H1 (cell line): ENCODE data around the gene TTLL7. TPM values are rescaled to one million over a fixed set of nuclear protein-coding genes. Genes with fewer than 3 reads are reported as not detected.

ENCODE experiments used
- CTCF ChIA-PET: fragments of 300-600 bp; sonication (Branson Sonifier 250); formaldehyde crosslinking; loops from one replicate; lab custom pipeline; 2021; ENCODE audit not compliant: partially characterized antibody; lab: Charles Lee
- POLR2A ChIA-PET: fragments of 300-600 bp; sonication (Branson Sonifier 250); formaldehyde crosslinking; loops from one replicate; lab custom pipeline; 2021; ENCODE audit warnings: inconsistent platforms; ENCODE audit not compliant: partially characterized antibody; lab: Charles Lee
- DNase-seq, 2 experiments: peaks; one replicate each; pipeline versions ENCODE4 v3.0.0 to v3.0.0-alpha.2; 2010 to 2022; ENCODE audit warnings: low spot score in 2 of 2, low read depth in 1 of 2, mixed read lengths in 1 of 2
- FAIRE-seq: peaks from 2 replicates; lab custom pipeline; 2011; peaks lifted over from hg19 to GRCh38; lab: Jason Lieb, UNC
- H2AFZ ChIP-seq: 2 replicates; pipeline ENCODE4 v1.8.1; 2012; ENCODE audit warnings: low read length, inconsistent platforms
- H2AK5ac ChIP-seq: 2 replicates; pipeline ENCODE4 v1.6.1; 2013; ENCODE audit warnings: low read depth, low read length
- H2BK120ac ChIP-seq: replicated peaks from 2 replicates; pipeline ENCODE3; 2013; ENCODE audit warnings: low read depth, low read length, inconsistent platforms
- H2BK12ac ChIP-seq: 2 replicates; pipeline ENCODE4 v1.6.1; 2013; ENCODE audit warnings: low read depth, low read length
- H2BK15ac ChIP-seq: 2 replicates; pipeline ENCODE4 v1.6.1; 2013; ENCODE audit warnings: low read length
- H2BK20ac ChIP-seq: 2 replicates; pipeline ENCODE4 v1.6.1; 2013; ENCODE audit warnings: low read length
- H2BK5ac ChIP-seq: 2 replicates; pipeline ENCODE4 v1.6.1; 2013; ENCODE audit warnings: low read depth, low read length
- H3K14ac ChIP-seq: 2 replicates; pipeline ENCODE4 v1.6.1; 2013; ENCODE audit warnings: inconsistent platforms; ENCODE audit not compliant: insufficient read length
- H3K18ac ChIP-seq: 2 replicates; pipeline ENCODE4 v1.6.1; 2013; ENCODE audit warnings: low read length; ENCODE audit errors: extremely low read depth
- H3K23ac ChIP-seq: 2 replicates; pipeline ENCODE4 v1.6.1; 2013; ENCODE audit warnings: inconsistent platforms; ENCODE audit not compliant: insufficient read length
- H3K23me2 ChIP-seq: 2 replicates; pipeline ENCODE4 v1.6.1; 2013; ENCODE audit warnings: low read depth, low read length
- H3K27ac ChIP-seq: 2 replicates; pipeline ENCODE4 v1.6.1; 2011; ENCODE audit warnings: low read depth, low read length, inconsistent platforms
- H3K27me3 ChIP-seq, 4 experiments: replicated peaks in 1 of 4; 1 replicate in 1 of 4; 2 replicates in 3 of 4; pipeline versions ENCODE4 v1.6.1 to v1.8.1; 2011 to 2013; ENCODE audit warnings: low read length in 3 of 4, mild to moderate bottlenecking in 3 of 4, inconsistent platforms in 2 of 4, mixed read lengths in 2 of 4, moderate library complexity in 1 of 4; ENCODE audit not compliant: control insufficient read depth in 3 of 4, insufficient read depth in 3 of 4; ENCODE audit errors: extremely low read depth in 1 of 4
- H3K36me3 ChIP-seq, 4 experiments: 2 replicates each; pipeline versions ENCODE4 v1.6.1 to v1.8.1; 2011 to 2013; ENCODE audit warnings: mild to moderate bottlenecking in 4 of 4, low read length in 3 of 4, moderate library complexity in 2 of 4, control low read depth in 1 of 4, inconsistent platforms in 1 of 4; ENCODE audit not compliant: insufficient read depth in 4 of 4, control insufficient read depth in 2 of 4
- H3K4ac ChIP-seq: replicated peaks from 2 replicates; pipeline ENCODE3; 2013; ENCODE audit warnings: low read length, low read depth, mixed read lengths, inconsistent platforms; ENCODE audit not compliant: insufficient read length
- H3K4me1 ChIP-seq, 4 experiments: replicated peaks in 1 of 4; 1 replicate in 1 of 4; 2 replicates in 3 of 4; pipeline versions ENCODE4 v1.6.1 to v1.8.1; 2011 to 2013; ENCODE audit warnings: low read length in 3 of 4, inconsistent platforms in 2 of 4, mixed read lengths in 1 of 4; ENCODE audit not compliant: insufficient read depth in 4 of 4, control insufficient read depth in 3 of 4
- H3K4me2 ChIP-seq, 2 experiments: 2 replicates each; pipeline versions ENCODE4 v1.6.1 to v1.8.1; 2011 to 2013; ENCODE audit warnings: low read depth in 2 of 2, low read length in 2 of 2, control low read depth in 1 of 2, inconsistent platforms in 1 of 2, mild to moderate bottlenecking in 1 of 2; ENCODE audit not compliant: insufficient read depth in 1 of 2
- H3K4me3 ChIP-seq, 4 experiments: fragments of 200-600, 300-600 bp in 1 of 4; sonication (generic), shearing (Covaris generic), sonication (Bioruptor Twin) in 1 of 4; 2 replicates each; pipeline versions ENCODE4 v1.5.1 to v1.8.1; 2011 to 2016; ENCODE audit warnings: low read length in 4 of 4, low read depth in 3 of 4, control low read depth in 2 of 4, inconsistent platforms in 2 of 4, mild to moderate bottlenecking in 2 of 4, mixed read lengths in 1 of 4, moderate library complexity in 1 of 4; ENCODE audit not compliant: insufficient read depth in 2 of 4; ENCODE audit errors: extremely low read depth in 1 of 4
- H3K56ac ChIP-seq: replicated peaks from 2 replicates; pipeline ENCODE3; 2013; ENCODE audit warnings: low read depth, mild to moderate bottlenecking, mixed read lengths, low read length, inconsistent platforms; ENCODE audit not compliant: insufficient read length
- H3K79me1 ChIP-seq: 2 replicates; pipeline ENCODE4 v1.6.1; 2013; ENCODE audit warnings: low read depth, low read length, control low read depth
- H3K79me2 ChIP-seq, 2 experiments: 2 replicates each; pipeline versions ENCODE4 v1.6.1 to v1.8.1; 2012 to 2013; ENCODE audit warnings: low read length in 2 of 2, mild to moderate bottlenecking in 2 of 2, inconsistent platforms in 1 of 2; ENCODE audit not compliant: insufficient read depth in 2 of 2, control insufficient read depth in 1 of 2
- H3K9ac ChIP-seq, 4 experiments: replicated peaks in 1 of 4; 1 replicate in 1 of 4; 2 replicates in 3 of 4; pipeline versions ENCODE4 v1.6.1 to v1.8.1; 2011 to 2013; ENCODE audit warnings: low read depth in 3 of 4, low read length in 3 of 4, control low read depth in 2 of 4, mild to moderate bottlenecking in 2 of 4, moderate library complexity in 2 of 4, inconsistent platforms in 1 of 4; ENCODE audit errors: extremely low read depth in 1 of 4
- H3K9me3 ChIP-seq, 2 experiments: 2 replicates each; pipeline versions ENCODE4 v1.6.1 to v1.8.1; 2012 to 2013; ENCODE audit warnings: mild to moderate bottlenecking in 2 of 2, moderate library complexity in 2 of 2, control low read depth in 1 of 2, inconsistent platforms in 1 of 2, low read depth in 1 of 2, low read length in 1 of 2, mixed read lengths in 1 of 2; ENCODE audit not compliant: insufficient read depth in 2 of 2
- H4K20me1 ChIP-seq, 2 experiments: replicated peaks in 1 of 2; 2 replicates each; pipeline versions ENCODE3 to v1.8.1; 2011 to 2013; ENCODE audit warnings: inconsistent platforms in 2 of 2, low read length in 2 of 2, mild to moderate bottlenecking in 1 of 2; ENCODE audit not compliant: insufficient read depth in 2 of 2, control insufficient read depth in 1 of 2
- H4K5ac ChIP-seq: 2 replicates; pipeline ENCODE4 v1.6.1; 2013; ENCODE audit warnings: low read length, low read depth, mixed read lengths, inconsistent platforms; ENCODE audit not compliant: insufficient read length
- H4K8ac ChIP-seq: 2 replicates; pipeline ENCODE4 v1.8.0; 2013; ENCODE audit warnings: mild to moderate bottlenecking, moderate library complexity, low read length, inconsistent platforms; ENCODE audit not compliant: insufficient read depth; ENCODE audit errors: extremely low read depth
- H4K91ac ChIP-seq: replicated peaks from 2 replicates; pipeline ENCODE3; 2013; ENCODE audit warnings: low read length, mixed read lengths, inconsistent platforms; ENCODE audit not compliant: insufficient read length
- EGR1 ChIP-seq: IDR thresholded peaks from 2 replicates; pipeline ENCODE4 v1.6.1; 2011; ENCODE audit warnings: low read depth, low read length, borderline replicate concordance
- EP300 ChIP-seq, 2 experiments: IDR thresholded peaks; 1 replicate in 1 of 2; 2 replicates in 1 of 2; pipeline ENCODE4 v1.6.1; 2011 to 2012; ENCODE audit warnings: low read depth in 2 of 2, low read length in 2 of 2, mild to moderate bottlenecking in 2 of 2, borderline replicate concordance in 1 of 2, inconsistent platforms in 1 of 2, moderate library complexity in 1 of 2
- GABPA ChIP-seq: IDR thresholded peaks from 2 replicates; pipeline ENCODE4 v1.6.1; 2011; ENCODE audit warnings: mild to moderate bottlenecking, low read length, moderate library complexity, borderline replicate concordance; ENCODE audit not compliant: insufficient read depth
- RNF2 ChIP-seq: fragments of 200-900, 300-1000 bp; sonication (generic); IDR thresholded peaks from 2 replicates; pipeline ENCODE4 v1.7.1; 2016; ENCODE audit warnings: borderline replicate concordance, low read depth, mild to moderate bottlenecking, antibody characterized with exemption, low read length; ENCODE audit not compliant: poor library complexity, severe bottlenecking; ENCODE audit errors: missing control alignments
- SIN3A ChIP-seq, 2 experiments: IDR thresholded peaks in 1 of 2; conservative IDR thresholded peaks in 1 of 2; 2 replicates each; pipeline ENCODE4 v1.6.1; 2011 to 2012; ENCODE audit warnings: low read length in 2 of 2, improper control_type of control experiment in 1 of 2, low read depth in 1 of 2, mild to moderate bottlenecking in 1 of 2
- WGBS, 2 experiments: shearing (Covaris generic) in 1 of 2; methylation state at CpG; one replicate each; pipeline versions ENCODE4 v1.1.6 to v1.1.7; 2013 to 2015; ENCODE audit warnings: low lambda C conversion rate in 2 of 2, mixed read lengths in 2 of 2, inconsistent platforms in 1 of 2, low coverage in 1 of 2, missing lambda C conversion rate in 1 of 2; ENCODE audit not compliant: insufficient replicate concordance in 2 of 2, insufficient coverage in 1 of 2, insufficient read length in 1 of 2; ENCODE audit errors: extremely low coverage in 1 of 2, missing lambda C conversion rate in 1 of 2; 5-methylcytosine and 5-hydroxymethylcytosine counted together
- polyA plus RNA-seq, 7 experiments: library from polyadenylated mRNA; depleted of rRNA in 3 of 7; stranded (reverse) in 5 of 7; unstranded in 2 of 7; fragments of >200 nt in 5 of 7; fragments of 200-250 nt in 2 of 7; gene quantifications; 1 replicate in 5 of 7; 2 replicates in 1 of 7; 4 replicates in 1 of 7; pipeline versions ENCODE4 v1.2.1 to v1.2.3, GENCODE V29; 2011 to 2013; ENCODE audit warnings: missing spikeins in 2 of 7, mixed read lengths in 2 of 7
- total RNA-seq: library from RNA; stranded (reverse); fragmentation: NEBNext Ultra II Directional; extraction: Animal tissue kit (Norgen Biotek cat#: 25700); gene quantifications from 2 replicates; pipeline ENCODE4 v1.2.1, GENCODE V29; 2021
- TF ChIP-seq, protein P1 (sequence below): IDR thresholded peaks from 2 replicates; pipeline ENCODE4 v1.6.1; 2011; ENCODE audit warnings: low read depth, mild to moderate bottlenecking, low read length; ENCODE audit not compliant: insufficient read depth

TTLL7 gene
- total and polyA plus RNA-seq, 2 of the 8 experiments (the other 6 are each of a cell fraction or from before 2014, with no cell fraction given): 1.9 to 7.9 TPM

DNA sequence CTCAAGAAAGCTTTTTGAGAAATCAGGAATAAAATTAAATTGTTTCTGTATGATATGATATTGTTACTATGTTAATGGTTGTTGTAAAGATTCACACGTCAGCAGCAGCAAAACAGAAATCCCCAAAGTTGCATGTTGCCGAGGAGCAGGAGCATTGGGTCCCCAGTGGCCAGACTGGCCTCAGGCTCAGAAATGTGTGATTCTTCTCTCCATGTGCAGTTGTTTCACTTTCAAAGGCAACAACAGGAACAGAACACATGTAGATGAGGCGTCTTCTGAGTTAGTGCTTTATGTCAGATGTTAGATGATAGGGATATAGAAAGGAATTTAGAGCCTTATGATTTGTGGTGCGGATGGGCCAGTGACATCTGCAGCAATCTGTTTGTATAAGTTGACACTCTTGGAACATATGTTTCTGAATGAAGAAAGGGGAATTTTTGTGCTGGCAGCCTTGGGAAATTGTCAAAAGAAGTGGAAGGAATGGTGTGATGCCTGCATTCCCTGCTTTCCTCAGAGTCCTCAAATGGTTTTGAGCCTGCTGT is 2.1 kb upstream of the TTLL7 start:
- Histone ChIP-seq H2AK5ac (no peak overlapping the region), H4K8ac (no peak overlapping the region), H3K36me3 (no peaks in the 10 kb centered on the region), H4K91ac (no peak overlapping the region), H2BK20ac (no peak overlapping the region), H2BK12ac (no peak overlapping the region), H4K20me1 (peaks cover 0 to 2% of the 10 kb centered on the region in 2 experiments), H3K4me3 (no peak overlapping the region), H4K5ac (no peak overlapping the region), H3K4me2 (no peak overlapping the region), H3K79me2 (no peaks in the 10 kb centered on the region), H3K23ac (no peak overlapping the region), H3K18ac (no peak overlapping the region), H3K27ac (no peak overlapping the region), H3K56ac (no peak overlapping the region), H2BK15ac (no peak overlapping the region), H3K27me3 (peaks cover 5 to 38% (median 27%) of the 10 kb centered on the region in 4 experiments), H3K14ac (no peak overlapping the region), H3K4me1 (peaks cover 0 to 2% (median 0%) of the 10 kb centered on the region in 4 experiments; a peak in 2 of 7 replicates), H3K9ac (no peak overlapping the region), H2BK5ac (no peak overlapping the region), H3K9me3 (no peaks in the 10 kb centered on the region), H3K23me2 (peaks cover 4% of the 10 kb centered on the region; the same call in 1 of the 2 replicates), H3K4ac (no peak overlapping the region), H2BK120ac (no peak overlapping the region), H2AFZ (no peak overlapping the region), H3K79me1 (no peaks in the 10 kb centered on the region)
- ChIA-PET POLR2A (no interaction called here), CTCF (no interaction called here)
- WGBS, 2 experiments: 85% methylated on average over 4 of the region's 4 CpGs; no CpG with 5 or more reads in 1 of the 2 experiments
- no peak for DNase-seq
- TF ChIP-seq GABPA: no peak
- TF ChIP-seq EP300 (IDR thresholded peaks at IDR 0.05; ENCODE audit: borderline replicate concordance in 1 of 2, low read depth in 2 of 2, low read length in 2 of 2): no peak
- TF ChIP-seq SIN3A (conservative IDR thresholded peaks at IDR 0.05 in 1 of 2, IDR thresholded peaks at IDR 0.05 in 1 of 2; ENCODE audit: low read depth in 1 of 2, low read length in 2 of 2): no peak
- TF ChIP-seq RNF2: no peak
- no peak for TF ChIP-seq EGR1
- TF ChIP-seq, protein P1, sequence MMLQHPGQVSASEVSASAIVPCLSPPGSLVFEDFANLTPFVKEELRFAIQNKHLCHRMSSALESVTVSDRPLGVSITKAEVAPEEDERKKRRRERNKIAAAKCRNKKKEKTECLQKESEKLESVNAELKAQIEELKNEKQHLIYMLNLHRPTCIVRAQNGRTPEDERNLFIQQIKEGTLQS: no peak
- FAIRE-seq: no peak
